HepG2 (cell line): Measurements from ENCODE around the gene BHLHE23. TPM values are rescaled to one million over a fixed set of nuclear protein-coding genes. Genes with fewer than 3 reads are reported as not detected.

Experiments used
- ATAC-seq: fragments of 200-7000 bp; cut with Tn5 transposase; 3 replicates; pipeline ENCODE4 v1.9.1; 2020; ENCODE audit warnings: mild to moderate bottlenecking, moderate library complexity
- BruUV-seq: library from RNA; stranded (reverse); fragments of 400-500 nt; replicated peaks from 2 replicates; lab custom pipeline; 2021; lab: Mats Ljungman, UMichigan
- CTCF ChIA-PET: fragments of 300-600 bp; formaldehyde crosslinking; extraction: SDS; loops from one replicate; lab custom pipeline; 2021; ENCODE audit warnings: low total read pairs, inconsistent platforms, low intra/inter-chr PET ratio; lab: Yijun Ruan, JAX
- POLR2A ChIA-PET: fragments of 350-600 bp; sonication (Branson Sonifier 250); formaldehyde crosslinking; loops from one replicate; lab custom pipeline; 2020; ENCODE audit warnings: antibody characterized with exemption, inconsistent platforms; lab: Yijun Ruan, JAX
- DNase-seq: peaks from one replicate; pipeline ENCODE4 v3.0.0-alpha.2; 2015; ENCODE audit warnings: low spot score
- FAIRE-seq: peaks from 3 replicates; lab custom pipeline; 2011; peaks lifted over from hg19 to GRCh38; lab: Jason Lieb, UNC
- H2AFZ ChIP-seq: one replicate; pipeline ENCODE4 v1.6.1; 2011; ENCODE audit warnings: low read length, inconsistent platforms
- H3K27ac ChIP-seq: fragments of 300-600 bp; 3 replicates; pipeline ENCODE4 v1.8.0; 2011; ENCODE audit warnings: mixed run types, mild to moderate bottlenecking, mixed read lengths, low read length, inconsistent platforms; ENCODE audit not compliant: insufficient read depth; ENCODE audit errors: extremely low read length
- H3K27me3 ChIP-seq, 2 experiments: fragments of 200-600 bp in 1 of 2; 2 replicates in 1 of 2; 3 replicates in 1 of 2; pipeline versions ENCODE4 v1.6.0 to v1.8.0; 2011; ENCODE audit warnings: low read length in 2 of 2, mild to moderate bottlenecking in 2 of 2, moderate library complexity in 2 of 2, inconsistent platforms in 1 of 2; ENCODE audit not compliant: insufficient read depth in 2 of 2, control insufficient read depth in 1 of 2
- H3K36me3 ChIP-seq, 2 experiments: fragments of 200-600 bp in 1 of 2; replicated peaks in 1 of 2; 2 replicates in 1 of 2; 3 replicates in 1 of 2; pipeline versions ENCODE4 v1.5.1 to v1.8.0; 2011; ENCODE audit warnings: low read length in 2 of 2, inconsistent platforms in 1 of 2; ENCODE audit not compliant: insufficient read depth in 2 of 2, control insufficient read depth in 1 of 2
- H3K4me1 ChIP-seq: 2 replicates; pipeline ENCODE4 v1.5.1; 2012; ENCODE audit warnings: low read length, inconsistent platforms; ENCODE audit not compliant: insufficient read depth
- H3K4me2 ChIP-seq: 2 replicates; pipeline ENCODE4 v1.6.0; 2011; ENCODE audit warnings: low read depth, low read length, inconsistent platforms
- H3K4me3 ChIP-seq, 3 experiments: fragments of 200-600 bp in 1 of 3; sonication (generic), shearing (Covaris generic) in 1 of 3; replicated peaks in 1 of 3; 2 replicates each; pipeline ENCODE4 v1.5.1; 2011 to 2016; ENCODE audit warnings: low read length in 3 of 3, inconsistent platforms in 2 of 3, low read depth in 2 of 3, mild to moderate bottlenecking in 2 of 3, control low read depth in 1 of 3, mixed read lengths in 1 of 3; ENCODE audit not compliant: insufficient read depth in 1 of 3
- H3K79me2 ChIP-seq: one replicate; pipeline ENCODE4 v1.6.1; 2011; ENCODE audit warnings: low read length, inconsistent platforms; ENCODE audit not compliant: insufficient read depth
- H3K9ac ChIP-seq: 2 replicates; pipeline ENCODE4 v1.6.0; 2011; ENCODE audit warnings: mild to moderate bottlenecking, low read depth, low read length, inconsistent platforms; ENCODE audit not compliant: insufficient read depth
- H3K9me3 ChIP-seq: 2 replicates; pipeline ENCODE4 v1.5.1; 2012; ENCODE audit warnings: mild to moderate bottlenecking, low read length
- H4K20me1 ChIP-seq: 2 replicates; pipeline ENCODE4 v1.6.0; 2011; ENCODE audit warnings: inconsistent platforms, mild to moderate bottlenecking, low read length, moderate library complexity; ENCODE audit not compliant: insufficient read depth
- AKAP8 ChIP-seq: sonication (generic); formaldehyde crosslinking; IDR thresholded peaks from 2 replicates; pipeline ENCODE4 v1.5.1; 2020; ENCODE audit warnings: mild to moderate bottlenecking, missing genetic modification reagents
- NFIB ChIP-seq: sonication (generic); formaldehyde crosslinking; IDR thresholded peaks from 2 replicates; pipeline ENCODE4 v1.9.0; 2021; ENCODE audit warnings: missing genetic modification reagents, mild to moderate bottlenecking, borderline replicate concordance
- NRL ChIP-seq: sonication (generic); formaldehyde crosslinking; IDR thresholded peaks from 2 replicates; pipeline ENCODE4 v1.5.0; 2020; ENCODE audit warnings: missing genetic modification reagents, mild to moderate bottlenecking, moderate library complexity, borderline replicate concordance
- ZNF101 ChIP-seq: sonication (generic); formaldehyde crosslinking; IDR thresholded peaks from 2 replicates; pipeline ENCODE4 v1.4.0; 2020; ENCODE audit warnings: mild to moderate bottlenecking, low read depth, missing genetic modification reagents, borderline replicate concordance
- ZNF737 ChIP-seq: sonication (generic); formaldehyde crosslinking; IDR thresholded peaks from 2 replicates; pipeline ENCODE4 v1.5.0; 2020; ENCODE audit warnings: missing genetic modification reagents, mild to moderate bottlenecking, borderline replicate concordance
- WGBS: methylation state at CpG from one replicate; pipeline ENCODE4 v1.1.6; 2017; ENCODE audit warnings: low lambda C conversion rate; 5-methylcytosine and 5-hydroxymethylcytosine counted together
- in situ Hi-C: cut with HindIII; loops from 2 replicates; pipeline ENCODE4 v1.10.0; 2017; ENCODE audit warnings: low pct_unique_long_range_greater_than_20kb; ENCODE audit not compliant: extremely low pct_ligation_motif_present
- intact Hi-C: fragments of 100-400 bp; cut with micrococcal nuclease; formaldehyde crosslinking; loops from one replicate; pipeline ENCODE4 v1.10.0; 2022; ENCODE audit not compliant: unreplicated experiment
- polyA plus RNA-seq, 8 experiments: library from polyadenylated mRNA; depleted of rRNA in 3 of 8; stranded (reverse) in 7 of 8; unstranded in 1 of 8; fragments of >200 nt; fragmentation: Illumina TruSeq in 4 of 8; extraction: Trizol in 4 of 8; gene quantifications; 2 replicates each; pipeline versions ENCODE4 v1.2.1 to v1.2.3, GENCODE V29; 2011 to 2016; ENCODE audit warnings: low read depth in 4 of 8, missing spikeins in 1 of 8, mixed read lengths in 1 of 8; ENCODE audit not compliant: insufficient read depth in 1 of 8
- total RNA-seq, 5 experiments: library from RNA; depleted of rRNA; stranded (reverse); fragments of >200 nt; fragmentation: Illumina TruSeq; extraction: Trizol; gene quantifications; 2 replicates each; pipeline ENCODE4 v1.2.3, GENCODE V29; 2016; ENCODE audit warnings: low read depth in 1 of 5
- TF ChIP-seq, protein P1 (sequence below): sonication (generic); formaldehyde crosslinking; IDR thresholded peaks from 2 replicates; pipeline ENCODE4 v1.5.1; 2020; ENCODE audit warnings: mild to moderate bottlenecking, missing genetic modification reagents, moderate library complexity
- TF ChIP-seq, protein P2 (sequence below): IDR thresholded peaks from 2 replicates; pipeline ENCODE4 v1.6.1; 2018; ENCODE audit warnings: missing genetic modification reagents

Gene BHLHE23
- total and polyA plus RNA-seq, 2 of the 13 experiments (the other 11 are each of a cell fraction or from before 2014, with no cell fraction given), result not detected

DNA sequence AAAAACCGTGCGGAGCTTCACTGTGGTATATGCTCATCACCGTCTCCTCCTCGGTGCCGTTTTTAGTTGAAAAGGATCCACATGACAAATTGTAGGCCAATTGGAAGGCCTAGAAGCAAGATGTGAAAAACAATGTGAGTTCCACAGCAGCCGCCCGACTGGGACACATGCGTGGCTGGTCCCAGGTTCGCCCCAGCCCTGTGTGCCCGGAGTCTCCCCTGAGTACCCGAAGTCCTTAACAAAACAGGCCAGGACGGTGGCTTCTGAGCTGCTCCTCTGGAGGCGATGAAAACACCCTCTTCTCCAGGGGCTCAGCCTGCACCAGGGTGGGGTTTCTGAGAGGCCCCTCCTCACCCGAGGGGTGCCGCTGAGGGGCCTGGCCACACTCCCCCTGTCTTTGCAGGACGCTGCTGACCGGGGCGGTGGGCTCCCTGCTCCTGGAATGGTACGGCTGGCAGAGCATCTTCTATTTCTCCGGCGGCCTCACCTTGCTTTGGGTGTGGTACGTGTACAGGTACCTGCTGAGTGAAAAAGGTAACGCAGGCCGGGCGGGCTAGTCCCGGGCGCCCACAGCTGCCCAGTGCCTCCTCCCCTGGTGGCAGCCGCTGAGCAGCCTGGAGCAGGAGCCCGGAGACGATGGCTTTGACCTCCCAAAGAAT, 44.4 kb downstream of the BHLHE23 start:
- in situ Hi-C loops, result no loop called here
- H4K20me1 ChIP-seq, result peaks cover 72% of the 10 kb centered on the region; the same call in 1 of the 2 replicates
- H3K27me3 ChIP-seq, result no peaks in the 10 kb centered on the region
- peaks cover 5% of the 10 kb centered on the region for H3K79me2 ChIP-seq
- ChIA-PET CTCF (no interaction called here), POLR2A (interaction anchor here (1.3 kb wide), 1 partner anchor 8 kb away, joined by 3 read pairs; no protein-coding TSS in a partner anchor)
- no peak overlapping the region for H2AFZ ChIP-seq
- no peaks in the 10 kb centered on the region for H3K9me3 ChIP-seq
- WGBS, result 97% methylated on average over 24 of the region's 30 CpGs
- intact Hi-C loops, result no loop called here
- TF ChIP-seq ZNF101 (no peak), AKAP8 (CRISPR knock-in tag) (peak; percentile 43; the same call in 1 of the 2 replicates), ZNF737 (0 out of 2 replicates have a peak, but pooled peaks have one; percentile 60), NRL (CRISPR knock-in tag) (peak; percentile 49; the same call in 1 of the 2 replicates), NFIB (CRISPR knock-in tag) (no peak)
- TF ChIP-seq, protein P1, sequence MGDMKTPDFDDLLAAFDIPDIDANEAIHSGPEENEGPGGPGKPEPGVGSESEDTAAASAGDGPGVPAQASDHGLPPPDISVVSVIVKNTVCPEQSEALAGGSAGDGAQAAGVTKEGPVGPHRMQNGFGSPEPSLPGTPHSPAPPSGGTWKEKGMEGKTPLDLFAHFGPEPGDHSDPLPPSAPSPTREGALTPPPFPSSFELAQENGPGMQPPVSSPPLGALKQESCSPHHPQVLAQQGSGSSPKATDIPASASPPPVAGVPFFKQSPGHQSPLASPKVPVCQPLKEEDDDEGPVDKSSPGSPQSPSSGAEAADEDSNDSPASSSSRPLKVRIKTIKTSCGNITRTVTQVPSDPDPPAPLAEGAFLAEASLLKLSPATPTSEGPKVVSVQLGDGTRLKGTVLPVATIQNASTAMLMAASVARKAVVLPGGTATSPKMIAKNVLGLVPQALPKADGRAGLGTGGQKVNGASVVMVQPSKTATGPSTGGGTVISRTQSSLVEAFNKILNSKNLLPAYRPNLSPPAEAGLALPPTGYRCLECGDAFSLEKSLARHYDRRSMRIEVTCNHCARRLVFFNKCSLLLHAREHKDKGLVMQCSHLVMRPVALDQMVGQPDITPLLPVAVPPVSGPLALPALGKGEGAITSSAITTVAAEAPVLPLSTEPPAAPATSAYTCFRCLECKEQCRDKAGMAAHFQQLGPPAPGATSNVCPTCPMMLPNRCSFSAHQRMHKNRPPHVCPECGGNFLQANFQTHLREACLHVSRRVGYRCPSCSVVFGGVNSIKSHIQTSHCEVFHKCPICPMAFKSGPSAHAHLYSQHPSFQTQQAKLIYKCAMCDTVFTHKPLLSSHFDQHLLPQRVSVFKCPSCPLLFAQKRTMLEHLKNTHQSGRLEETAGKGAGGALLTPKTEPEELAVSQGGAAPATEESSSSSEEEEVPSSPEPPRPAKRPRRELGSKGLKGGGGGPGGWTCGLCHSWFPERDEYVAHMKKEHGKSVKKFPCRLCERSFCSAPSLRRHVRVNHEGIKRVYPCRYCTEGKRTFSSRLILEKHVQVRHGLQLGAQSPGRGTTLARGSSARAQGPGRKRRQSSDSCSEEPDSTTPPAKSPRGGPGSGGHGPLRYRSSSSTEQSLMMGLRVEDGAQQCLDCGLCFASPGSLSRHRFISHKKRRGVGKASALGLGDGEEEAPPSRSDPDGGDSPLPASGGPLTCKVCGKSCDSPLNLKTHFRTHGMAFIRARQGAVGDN, result peak; percentile 3; the same call in 1 of the 2 replicates
- TF ChIP-seq, protein P2, sequence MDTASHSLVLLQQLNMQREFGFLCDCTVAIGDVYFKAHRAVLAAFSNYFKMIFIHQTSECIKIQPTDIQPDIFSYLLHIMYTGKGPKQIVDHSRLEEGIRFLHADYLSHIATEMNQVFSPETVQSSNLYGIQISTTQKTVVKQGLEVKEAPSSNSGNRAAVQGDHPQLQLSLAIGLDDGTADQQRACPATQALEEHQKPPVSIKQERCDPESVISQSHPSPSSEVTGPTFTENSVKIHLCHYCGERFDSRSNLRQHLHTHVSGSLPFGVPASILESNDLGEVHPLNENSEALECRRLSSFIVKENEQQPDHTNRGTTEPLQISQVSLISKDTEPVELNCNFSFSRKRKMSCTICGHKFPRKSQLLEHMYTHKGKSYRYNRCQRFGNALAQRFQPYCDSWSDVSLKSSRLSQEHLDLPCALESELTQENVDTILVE (CRISPR knock-in tag), result no peak
- H3K4me1 ChIP-seq, result peaks cover 7% of the 10 kb centered on the region; the same call in 1 of the 2 replicates
- FAIRE-seq (no peak), DNase-seq (no peak), ATAC-seq (no peak)
- peaks cover 74 to 90% of the 10 kb centered on the region in 2 experiments for H3K36me3 ChIP-seq
- H3K4me2 ChIP-seq, result no peak overlapping the region
- no peak overlapping the region for H3K9ac ChIP-seq
- no peak overlapping the region for H3K27ac ChIP-seq
- no TSS peak for BruUV-seq
- H3K4me3 ChIP-seq, result no peak overlapping the region
